GM12874 (cell line): ENCODE results near the gene FOXL1.

Experiments
- TF ChIP-seq, protein P1 (sequence below): IDR thresholded peaks from 2 replicates; pipeline ENCODE4 v1.5.1; 2011; ENCODE audit warnings: low read depth, mild to moderate bottlenecking, control low read depth, low read length, moderate library complexity; ENCODE audit not compliant: insufficient read depth

FOXL1 gene

DNA sequence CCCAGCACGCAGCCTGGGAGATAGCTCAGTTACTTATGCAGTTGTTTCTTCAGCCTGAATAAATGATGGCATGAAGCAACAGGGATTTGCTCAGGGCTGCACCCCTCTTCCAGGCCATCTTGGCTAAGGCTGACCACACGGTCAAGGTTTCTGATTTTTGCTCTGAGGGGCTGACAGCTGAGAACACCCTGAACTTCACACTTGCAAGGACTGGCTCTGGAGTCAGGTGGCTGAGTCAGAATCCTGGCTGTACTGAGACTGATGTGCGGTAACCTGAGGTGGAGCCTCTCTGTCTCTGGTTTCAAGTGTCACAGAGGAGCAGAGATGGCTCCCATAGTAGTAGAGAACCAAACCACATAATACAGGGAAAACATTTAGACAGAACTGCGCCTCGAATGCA lies 28.1 kb upstream of the FOXL1 start:
- TF ChIP-seq, protein P1, sequence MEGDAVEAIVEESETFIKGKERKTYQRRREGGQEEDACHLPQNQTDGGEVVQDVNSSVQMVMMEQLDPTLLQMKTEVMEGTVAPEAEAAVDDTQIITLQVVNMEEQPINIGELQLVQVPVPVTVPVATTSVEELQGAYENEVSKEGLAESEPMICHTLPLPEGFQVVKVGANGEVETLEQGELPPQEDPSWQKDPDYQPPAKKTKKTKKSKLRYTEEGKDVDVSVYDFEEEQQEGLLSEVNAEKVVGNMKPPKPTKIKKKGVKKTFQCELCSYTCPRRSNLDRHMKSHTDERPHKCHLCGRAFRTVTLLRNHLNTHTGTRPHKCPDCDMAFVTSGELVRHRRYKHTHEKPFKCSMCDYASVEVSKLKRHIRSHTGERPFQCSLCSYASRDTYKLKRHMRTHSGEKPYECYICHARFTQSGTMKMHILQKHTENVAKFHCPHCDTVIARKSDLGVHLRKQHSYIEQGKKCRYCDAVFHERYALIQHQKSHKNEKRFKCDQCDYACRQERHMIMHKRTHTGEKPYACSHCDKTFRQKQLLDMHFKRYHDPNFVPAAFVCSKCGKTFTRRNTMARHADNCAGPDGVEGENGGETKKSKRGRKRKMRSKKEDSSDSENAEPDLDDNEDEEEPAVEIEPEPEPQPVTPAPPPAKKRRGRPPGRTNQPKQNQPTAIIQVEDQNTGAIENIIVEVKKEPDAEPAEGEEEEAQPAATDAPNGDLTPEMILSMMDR = no peak

DNA sequence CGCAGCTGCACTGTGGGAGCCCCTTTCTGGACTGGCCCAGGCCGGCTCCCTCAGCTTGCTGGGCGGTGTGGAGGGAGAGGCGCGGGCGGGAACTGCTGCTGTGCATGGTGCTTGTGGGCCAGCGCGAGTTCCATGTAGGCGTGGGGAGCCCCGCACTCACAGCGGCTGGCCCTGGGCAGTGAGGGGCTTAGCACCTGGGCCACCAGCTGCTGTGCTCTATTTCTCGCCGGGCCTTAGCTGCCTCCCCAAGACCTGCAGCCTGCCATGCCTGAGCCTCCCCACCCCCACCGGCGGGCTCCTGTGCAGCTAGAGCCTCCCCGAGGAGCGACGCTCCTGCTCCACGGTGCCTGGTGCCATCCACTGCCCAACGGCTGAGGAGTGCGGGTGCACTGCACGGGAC lies 25.0 kb upstream of the FOXL1 start:
- TF ChIP-seq, protein P1 = no peak

GRCh38 chr16:86554599-86554916 lies 23.8 kb upstream of the FOXL1 start:
- TF ChIP-seq, protein P1 = no peak

DNA sequence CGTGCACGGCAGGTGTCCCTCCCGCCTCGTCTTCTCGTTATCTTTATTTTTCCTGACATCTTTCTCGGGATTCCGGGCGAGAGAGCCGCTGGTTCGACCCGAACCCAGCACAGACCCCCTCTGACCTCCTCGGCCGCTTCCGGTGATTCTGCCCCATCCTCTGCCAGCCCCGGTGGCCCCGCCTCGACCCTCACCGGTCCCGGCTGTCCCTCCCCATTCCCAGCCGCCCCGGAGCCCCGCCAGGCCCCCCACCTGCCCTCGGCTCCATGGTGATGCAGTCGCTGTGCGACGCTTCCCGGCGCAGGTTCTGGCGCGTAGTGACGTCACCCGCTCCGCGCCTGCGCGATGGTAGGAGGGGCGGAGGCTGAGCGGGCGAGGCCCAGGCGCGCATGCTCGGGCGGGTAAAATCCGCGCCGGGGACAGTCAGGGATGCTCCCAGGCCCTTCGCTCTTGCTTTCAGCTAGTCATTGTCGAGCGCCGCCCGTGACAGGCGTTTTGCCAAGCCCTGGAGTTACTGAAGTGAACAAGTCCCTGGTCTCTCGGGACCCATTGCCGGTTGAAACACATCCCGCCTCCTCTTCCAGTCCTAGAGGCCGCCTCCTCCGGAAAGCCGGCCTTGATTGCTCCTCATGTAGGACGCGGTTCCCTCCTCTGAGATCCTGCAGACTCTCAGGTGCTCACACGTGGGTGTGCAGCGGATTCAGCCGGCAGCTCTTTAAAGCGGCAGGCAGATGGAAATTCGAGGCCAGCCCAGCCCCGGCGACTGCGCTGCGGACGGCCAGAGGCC lies 23.2 kb upstream of the FOXL1 start, which contains the start of gene MTHFSD:
MTHFSD (minus strand) TSS at position 319 of the 787 bp plus-strand sequence; CDS start at position 268, 51 bp downstream.
- TF ChIP-seq, protein P1 = no peak

DNA sequence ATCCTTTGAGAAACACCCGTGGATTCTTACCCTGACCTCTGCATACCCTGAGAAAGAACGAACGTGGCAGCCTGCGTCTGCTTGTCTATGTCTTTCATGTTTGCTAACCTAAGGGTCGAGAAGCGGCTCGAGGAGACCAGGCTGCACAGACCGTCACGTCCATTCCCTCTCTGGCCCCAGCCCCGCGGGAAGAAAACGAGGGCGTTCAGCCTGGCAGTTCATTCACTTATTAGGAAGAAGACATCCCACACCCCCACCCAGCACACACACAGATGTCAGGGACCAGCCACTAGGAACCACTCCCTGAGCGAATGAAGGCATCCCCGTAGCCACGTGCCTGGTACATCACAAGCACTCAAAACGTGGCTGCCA lies 22.7 kb upstream of the FOXL1 start:
- TF ChIP-seq, protein P1 = no peak

GRCh38 chr16:86556576-86556975 lies 21.8 kb upstream of the FOXL1 start:
- TF ChIP-seq, protein P1 = no peak

- TF ChIP-seq, protein P1 = no peak
Measured at GRCh38 chr16:86557587-86557986, 20.8 kb upstream of the FOXL1 start.
